T-helper 1 cell treated with Interleukin-12 subunit alpha and Interleukin-12 subunit beta and Interleukin-4 antibody, amounts not matched to agents 30 ng/mL and 1 ng/mL, for 36 hours (primary cell): ENCODE results near the gene LTB4R2. TPM values are rescaled to one million over a fixed set of nuclear protein-coding genes. Genes with fewer than 3 reads are reported as not detected.

Experiments used
- intact Hi-C: fragments of 100-400 bp; cut with micrococcal nuclease; formaldehyde crosslinking; loops from one replicate; pipeline ENCODE4 v1.15.1; 2024
- total RNA-seq: library from RNA; stranded (reverse); gene quantifications from 2 replicates; pipeline ENCODE4 v1.2.3, GENCODE V29; 2022

Gene LTB4R2
- total RNA-seq, 1 donor from 2014 or later = 15.1 TPM

- intact Hi-C loops = no loop called here
These were observed 32.9 kb upstream of the LTB4R2 start for GRCh38 chr14:24277071-24277470.

- intact Hi-C loops = no loop called here
These were observed 32.2 kb upstream of the LTB4R2 start for GRCh38 chr14:24277606-24278321.

GRCh38 chr14:24278424-24278823 lies 31.5 kb upstream of the LTB4R2 start:
- intact Hi-C loops = no loop called here

- intact Hi-C loops = loop anchor here (1.0 kb wide), 1 partner anchor 18 kb away; no protein-coding TSS in a partner anchor
These were observed 30.4 kb upstream of the LTB4R2 start for GRCh38 chr14:24279301-24280186.

GRCh38 chr14:24280797-24281460 lies 29.0 kb upstream of the LTB4R2 start:
- intact Hi-C loops = no loop called here

GRCh38 chr14:24281636-24282035 lies 28.3 kb upstream of the LTB4R2 start:
- intact Hi-C loops = no loop called here

- intact Hi-C loops = no loop called here
These were observed 27.2 kb upstream of the LTB4R2 start for GRCh38 chr14:24282736-24283135.

- intact Hi-C loops = no loop called here
These were observed 26.0 kb upstream of the LTB4R2 start for GRCh38 chr14:24283796-24284460.

GRCh38 chr14:24284501-24285035 lies 25.4 kb upstream of the LTB4R2 start:
- intact Hi-C loops = no loop called here

GRCh38 chr14:24285351-24285750 lies 24.6 kb upstream of the LTB4R2 start:
- intact Hi-C loops = no loop called here

- intact Hi-C loops = no loop called here
These were observed 22.9 kb upstream of the LTB4R2 start for GRCh38 chr14:24286996-24287395.

- intact Hi-C loops = loop anchor here (2.0 kb wide), 1 partner anchor 19 kb away; the partner anchor contains the start of gene RABGGTA
These were observed 20.2 kb upstream of the LTB4R2 start for GRCh38 chr14:24289649-24290280.

GRCh38 chr14:24290746-24291145 lies 19.2 kb upstream of the LTB4R2 start:
- intact Hi-C loops = no loop called here

GRCh38 chr14:24291446-24292117 lies 18.4 kb upstream of the LTB4R2 start:
- intact Hi-C loops = no loop called here

GRCh38 chr14:24292118-24292807 lies 17.7 kb upstream of the LTB4R2 start:
- intact Hi-C loops = no loop called here

GRCh38 chr14:24293525-24293924 lies 16.4 kb upstream of the LTB4R2 start:
- intact Hi-C loops = no loop called here

GRCh38 chr14:24296341-24297157 lies 13.4 kb upstream of the LTB4R2 start:
- intact Hi-C loops = loop anchor here (1.0 to 5.0 kb wide), 7 partner anchors 17 to 282 kb away; partner anchors contain the start of genes IRF9, MDP1, PCK2 and RABGGTA
